Ovary (tissue), 9 donors: ENCODE results near the gene USP9X. TPM values are rescaled to one million over a fixed set of nuclear protein-coding genes. Genes with fewer than 3 reads are reported as not detected.
"Not testable (repeated sequence)": the region's sequence is repeated elsewhere in the genome, so short reads cannot be mapped to it uniquely, and the experiment has no call there.

Experiments
- DNase-seq, 5 donors: peaks; one replicate each; pipeline ENCODE4 v3.0.0-alpha.2; 2019 to 2020
- H3K27ac ChIP-seq, 2 donors: fragments of 200-600 bp; one replicate each; pipeline versions ENCODE4 v1.5.1 to v1.8.0; 2019 to 2022
- H3K27me3 ChIP-seq: fragments of 200-600 bp; one replicate; pipeline ENCODE4 v1.8.0; 2022
- H3K36me3 ChIP-seq: fragments of 200-600 bp; sonication (generic); one replicate; pipeline ENCODE4 v1.5.1; 2019
- H3K4me1 ChIP-seq: one replicate; pipeline ENCODE4 v1.8.1; 2013; ENCODE audit warnings: mild to moderate bottlenecking, moderate library complexity; ENCODE audit not compliant: insufficient read depth
- H3K4me3 ChIP-seq: fragments of 200-600 bp; sonication (generic); one replicate; pipeline ENCODE4 v1.5.1; 2017
- H3K9me3 ChIP-seq, 2 donors: fragments of 200-600 bp in 1 of 2; sonication (generic) in 1 of 2; one replicate each; pipeline versions ENCODE4 v1.5.1 to v1.8.1; 2013 to 2019; ENCODE audit warnings: mild to moderate bottlenecking in 1 of 2, moderate library complexity in 1 of 2
- CTCF ChIP-seq, 3 donors: fragments of 450-650 bp in 2 of 3; fragments of 200-600 bp in 1 of 3; IDR thresholded peaks; one replicate each; pipeline versions ENCODE4 v1.5.1 to v1.8.0; 2016 to 2022; ENCODE audit warnings: antibody characterized with exemption in 3 of 3, mild to moderate bottlenecking in 1 of 3
- EP300 ChIP-seq: sonication (generic); formaldehyde crosslinking; IDR thresholded peaks from one replicate; pipeline ENCODE4 v1.6.1; 2017; ENCODE audit warnings: antibody characterized with exemption
- POLR2A ChIP-seq: fragments of 450-650 bp; IDR thresholded peaks from one replicate; pipeline ENCODE4 v1.6.1; 2017; ENCODE audit warnings: antibody characterized with exemption, mild to moderate bottlenecking, moderate library complexity
- WGBS, 3 donors: extraction: QIAGEN DNeasy Blood & Tissue Kit in 1 of 3; methylation state at CpG; one replicate each; pipeline versions ENCODE4 v1.1.5 to v1.1.7; 2013 to 2017; 5-methylcytosine and 5-hydroxymethylcytosine counted together
- intact Hi-C, 4 donors: fragments of 100-400 bp; cut with DNase I; formaldehyde crosslinking; loops; one replicate each; pipeline versions ENCODE4 v1.11.0 to v1.15.1; 2022 to 2023
- polyA plus RNA-seq, 2 donors: library from polyadenylated mRNA; stranded (reverse); fragments of 200-250 nt in 1 of 2; fragments of 350-450 nt in 1 of 2; fragmentation: Illumina TruSeq in 1 of 2; extraction: RNeasy Lipid Tissue Mini Kit (QIAGEN cat#74804) in 1 of 2; gene quantifications; one replicate each; pipeline ENCODE4 v1.2.3, GENCODE V29; 2013 to 2014
- total RNA-seq, 7 donors: library from RNA; depleted of rRNA in 2 of 7; stranded (reverse); fragments of >200 nt in 2 of 7; fragmentation: NEBNext Ultra II Directional in 3 of 7; extraction: Animal tissue kit (Norgen Biotek cat#: 25700) in 3 of 7; gene quantifications; one replicate each; pipeline versions ENCODE4 v1.1.0 to v1.2.4, GENCODE V29; 2016 to 2023
- donor health status: DM: no; HTN: no; CAD: no; lungs with moderate emphysema.
- donor health status: DM: no; HTN: no; CAD: no.
- donor health status: Bipolar disorder and iron deficiency.
- donor health status: DM: yes; HTN: yes; CAD: no.
- donor health status: DM: no; HTN: no; CAD: no.
- donor health status: DM: yes; HTN: yes; CAD: no.

Gene USP9X
- total and polyA plus RNA-seq, 9 donors = 14.2 to 95.1 (median 60.0) TPM

- Histone ChIP-seq H3K4me1 (peaks cover 7% of the 10 kb centered on the region), H3K36me3 (no peaks in the 10 kb centered on the region), H3K9me3 (no peaks in the 10 kb centered on the region), H3K27me3 (no peaks in the 10 kb centered on the region), H3K27ac (no peak overlapping the region), H3K4me3 (no peak overlapping the region)
- 78 to 86% (median 80%) methylated on average over 5 of the region's 5 CpGs for WGBS, 3 donors
- DNase-seq = no peak
- TF ChIP-seq POLR2A (no peak), CTCF (IDR thresholded peaks at IDR 0.05) (no peak), EP300 (no peak)
- intact Hi-C loops = no loop called here
These were observed 23.4 kb downstream of the USP9X start for GRCh38 chrX:41108463-41109205.

- no peak for DNase-seq
- no peaks in the 10 kb centered on the region for H3K9me3 ChIP-seq
- TF ChIP-seq EP300 = no peak
- no peak for TF ChIP-seq CTCF (IDR thresholded peaks at IDR 0.05)
- no peak for TF ChIP-seq POLR2A
- H3K36me3 ChIP-seq = no peaks in the 10 kb centered on the region
- no peak overlapping the region for H3K4me3 ChIP-seq
- no peak overlapping the region for H3K27ac ChIP-seq
- H3K4me1 ChIP-seq = peaks cover 7% of the 10 kb centered on the region
- 66 to 68% (median 68%) methylated on average over 7 of the region's 7 CpGs for WGBS, 3 donors
- no peaks in the 10 kb centered on the region for H3K27me3 ChIP-seq
- intact Hi-C loops = loop anchor here in 2 of 4 donors (10.0 kb wide), 1 partner anchor 456 kb away; no protein-coding TSS in a partner anchor
These were observed 25.8 kb downstream of the USP9X start for GRCh38 chrX:41110801-41111625.

GRCh38 chrX:41115104-41115425, 29.8 kb downstream of the USP9X start:
- H3K27me3 ChIP-seq, H3K4me3 ChIP-seq, H3K27ac ChIP-seq, H3K4me1 ChIP-seq, H3K36me3 ChIP-seq, H3K9me3 ChIP-seq, DNase-seq: not testable (repeated sequence)
- intact Hi-C loops = loop anchor here in 2 of 4 donors (10.0 kb wide), 1 partner anchor 460 kb away; no protein-coding TSS in a partner anchor
- peak; percentile 67 to 77 (median 69) for TF ChIP-seq CTCF (IDR thresholded peaks at IDR 0.05)
- WGBS, 3 donors = 2 to 7% (median 5%) methylated on average over 4 of the region's 4 CpGs

GRCh38 chrX:41116948-41117347, 31.7 kb downstream of the USP9X start:
- no peak for DNase-seq
- TF ChIP-seq EP300 = no peak
- no peak for TF ChIP-seq CTCF (IDR thresholded peaks at IDR 0.05)
- Histone ChIP-seq H3K27me3 (no peaks in the 10 kb centered on the region), H3K4me1 (no peaks in the 10 kb centered on the region), H3K9me3 (no peaks in the 10 kb centered on the region), H3K27ac (no peak overlapping the region), H3K36me3 (no peaks in the 10 kb centered on the region), H3K4me3 (no peak overlapping the region)
- WGBS, 3 donors = 43 to 51% (median 49%) methylated on average over 4 of the region's 4 CpGs
- intact Hi-C loops = loop anchor here in 2 of 4 donors (10.0 kb wide), 1 partner anchor 462 kb away; no protein-coding TSS in a partner anchor
